Endothelial cell of umbilical vein (primary cell): ENCODE measurements around the gene ESPN. TPM values are rescaled to one million over a fixed set of nuclear protein-coding genes. Genes with fewer than 3 reads are reported as not detected.

ENCODE experiments used
- BruUV-seq: library from RNA; stranded (reverse); fragments of 400-500 nt; replicated peaks from 2 replicates; lab custom pipeline; 2021; lab: Mats Ljungman, UMichigan
- CTCF ChIA-PET: fragments of 300-600, 350-600 bp; sonication (Branson Sonifier 250); formaldehyde crosslinking; loops from one replicate; lab custom pipeline; 2021; ENCODE audit warnings: antibody characterized with exemption, inconsistent platforms; lab: Charles Lee
- POLR2A ChIA-PET: fragments of 300-600, 350-600 bp; sonication (Branson Sonifier 250); formaldehyde crosslinking; loops from one replicate; lab custom pipeline; 2021; ENCODE audit warnings: antibody characterized with exemption, inconsistent platforms; lab: Charles Lee
- DNase-seq: peaks from one replicate; pipeline ENCODE4 v3.0.0-alpha.2; 2011; ENCODE audit warnings: low read depth, low spot score
- FAIRE-seq: peaks from 2 replicates; lab custom pipeline; 2011; peaks lifted over from hg19 to GRCh38; lab: Jason Lieb, UNC
- H2AFZ ChIP-seq: 2 replicates; pipeline ENCODE4 v1.6.0; 2012; ENCODE audit warnings: low read depth, low read length, control low read depth, inconsistent platforms
- H3K27ac ChIP-seq: 2 replicates; pipeline ENCODE4 v1.5.1; 2011; ENCODE audit warnings: low read depth, mild to moderate bottlenecking, control low read depth, low read length, moderate library complexity; ENCODE audit not compliant: insufficient read depth
- H3K27me3 ChIP-seq, 2 experiments: 2 replicates each; pipeline versions ENCODE4 v1.6.0 to v1.6.1; 2011; ENCODE audit warnings: low read length in 2 of 2, mixed read lengths in 1 of 2; ENCODE audit not compliant: control insufficient read depth in 2 of 2, insufficient read depth in 2 of 2
- H3K36me3 ChIP-seq, 2 experiments: 2 replicates in 1 of 2; 3 replicates in 1 of 2; pipeline ENCODE4 v1.5.1; 2011; ENCODE audit warnings: low read length in 2 of 2, mild to moderate bottlenecking in 1 of 2, moderate library complexity in 1 of 2; ENCODE audit not compliant: control insufficient read depth in 2 of 2, insufficient read depth in 2 of 2; ENCODE audit errors: extremely low read depth in 1 of 2
- H3K4me1 ChIP-seq: 3 replicates; pipeline ENCODE4 v1.5.1; 2011; ENCODE audit warnings: mild to moderate bottlenecking, low read length; ENCODE audit not compliant: control insufficient read depth, insufficient read depth; ENCODE audit errors: extremely low read depth
- H3K4me2 ChIP-seq: 2 replicates; pipeline ENCODE4 v1.6.1; 2011; ENCODE audit warnings: low read length, control low read depth, mixed read lengths; ENCODE audit not compliant: insufficient read depth
- H3K4me3 ChIP-seq, 3 experiments: fragments of 200-600 bp in 1 of 3; sonication (generic), shearing (Covaris generic) in 1 of 3; replicated peaks in 1 of 3; 2 replicates each; pipeline ENCODE4 v1.5.1; 2011 to 2016; ENCODE audit warnings: control low read depth in 3 of 3, low read length in 3 of 3, mild to moderate bottlenecking in 2 of 3, inconsistent platforms in 1 of 3, low read depth in 1 of 3, moderate library complexity in 1 of 3; ENCODE audit not compliant: insufficient read depth in 1 of 3
- H3K79me2 ChIP-seq: 2 replicates; pipeline ENCODE4 v1.6.0; 2012; ENCODE audit warnings: low read length, inconsistent platforms; ENCODE audit not compliant: control insufficient read depth, insufficient read depth
- H3K9ac ChIP-seq: replicated peaks from 2 replicates; pipeline ENCODE3; 2011; ENCODE audit warnings: low read length, control low read depth; ENCODE audit not compliant: insufficient read depth; ENCODE audit errors: extremely low read depth
- H3K9me1 ChIP-seq: replicated peaks from 3 replicates; pipeline ENCODE4 v1.6.0; 2011; ENCODE audit warnings: mild to moderate bottlenecking, low read length; ENCODE audit not compliant: control insufficient read depth, insufficient read depth; ENCODE audit errors: extremely low read depth
- H3K9me3 ChIP-seq: replicated peaks from 2 replicates; pipeline ENCODE4 v1.5.1; 2012; ENCODE audit warnings: low read length, inconsistent platforms; ENCODE audit not compliant: control insufficient read depth, insufficient read depth
- H4K20me1 ChIP-seq: replicated peaks from 2 replicates; pipeline ENCODE3; 2011; ENCODE audit warnings: mild to moderate bottlenecking, low read length; ENCODE audit not compliant: control insufficient read depth, insufficient read depth; ENCODE audit errors: extremely low read depth
- CTCF ChIP-seq, 2 donors: IDR thresholded peaks; 1 replicate in 1 of 2; 2 replicates in 1 of 2; pipeline ENCODE4 v1.5.1; 2011; ENCODE audit warnings: low read length in 2 of 2, mild to moderate bottlenecking in 2 of 2, moderate library complexity in 2 of 2, control low read depth in 1 of 2, inconsistent platforms in 1 of 2, low read depth in 1 of 2; ENCODE audit not compliant: insufficient read depth in 1 of 2; ENCODE audit errors: extremely low read depth in 1 of 2
- EZH2 ChIP-seq: IDR thresholded peaks from 2 replicates; pipeline ENCODE4 v1.6.1; 2012; ENCODE audit warnings: borderline replicate concordance, low read depth, mild to moderate bottlenecking, moderate library complexity, low read length, inconsistent platforms; ENCODE audit not compliant: severe bottlenecking
- FOS ChIP-seq: IDR thresholded peaks from 2 replicates; pipeline ENCODE4 v1.6.1; 2011; ENCODE audit warnings: mild to moderate bottlenecking, low read length, moderate library complexity, borderline replicate concordance; ENCODE audit not compliant: insufficient read depth
- GATA2 ChIP-seq: IDR thresholded peaks from 2 replicates; pipeline ENCODE4 v1.7.0; 2011; ENCODE audit warnings: low read depth, mild to moderate bottlenecking, moderate library complexity, mixed read lengths, low read length; ENCODE audit not compliant: insufficient read length, insufficient read depth
- JUN ChIP-seq: IDR thresholded peaks from 2 replicates; pipeline ENCODE4 v1.6.1; 2011; ENCODE audit warnings: borderline replicate concordance, low read depth; ENCODE audit not compliant: insufficient read length, insufficient read depth
- MAX ChIP-seq: IDR thresholded peaks from 2 replicates; pipeline ENCODE4 v1.6.1; 2011; ENCODE audit not compliant: insufficient read depth, insufficient read length
- MYC ChIP-seq: IDR thresholded peaks from one replicate; pipeline ENCODE4 v1.6.1; 2011; ENCODE audit warnings: mild to moderate bottlenecking, low read depth, low read length
- POLR2A ChIP-seq: IDR thresholded peaks from 2 replicates; pipeline ENCODE4 v1.6.1; 2012; ENCODE audit warnings: low read depth, mild to moderate bottlenecking, control low read depth, low read length
- POLR2AphosphoS5 ChIP-seq: IDR thresholded peaks from 2 replicates; pipeline ENCODE4 v1.6.1; 2012; ENCODE audit warnings: low read depth, mild to moderate bottlenecking, control low read depth, low read length, moderate library complexity; ENCODE audit not compliant: insufficient read depth
- dilution Hi-C: fragments of 300-500 bp; cut with MboI; formaldehyde crosslinking; loops from one replicate; pipeline ENCODE4 v1.15.0; 2019; ENCODE audit warnings: low sequenced_read_pairs; ENCODE audit not compliant: extremely low pct_ligation_motif_present
- intact Hi-C: fragments of 100-400 bp; cut with micrococcal nuclease; formaldehyde crosslinking; loops from one replicate; pipeline ENCODE4 v1.10.0; 2022
- polyA plus RNA-seq, 4 experiments: library from polyadenylated mRNA; depleted of rRNA in 3 of 4; stranded (reverse) in 3 of 4; unstranded in 1 of 4; fragments of >200 nt; gene quantifications; 2 replicates each; pipeline versions ENCODE4 v1.2.1 to v1.2.3, GENCODE V29; 2011 to 2012; ENCODE audit warnings: missing spikeins in 1 of 4
- total RNA-seq: library from RNA; stranded (reverse); gene quantifications from 2 replicates; pipeline ENCODE4 v1.2.3, GENCODE V29; 2021

Gene ESPN
- total and polyA plus RNA-seq, 2 donors (not counting 3 experiments of a cell fraction or from before 2014, with no cell fraction given): 0.54 to 0.71 TPM

- Histone ChIP-seq H3K4me2 (no peak overlapping the region), H3K27me3 (no peaks in the 10 kb centered on the region), H3K9me3 (no peaks in the 10 kb centered on the region), H3K4me1 (peaks cover 12% of the 10 kb centered on the region), H4K20me1 (no peaks in the 10 kb centered on the region), H2AFZ (no peak overlapping the region), H3K27ac (no peak overlapping the region), H3K36me3 (no peaks in the 10 kb centered on the region), H3K9me1 (no peaks in the 10 kb centered on the region), H3K9ac (no peak overlapping the region), H3K79me2 (peaks cover 17% of the 10 kb centered on the region), H3K4me3 (no peak overlapping the region)
- ChIA-PET POLR2A (interaction anchor here (1.2 kb wide), 1 partner anchor 26 kb away, joined by 3 read pairs; no protein-coding TSS in a partner anchor), CTCF (interaction anchor here (0.9 to 5.9 kb wide), 12 partner anchors 9 to 139 kb away, joined by 3 to 27 read pairs (median 6); partner anchors contain the start of gene ACOT7)
- TF ChIP-seq JUN (no peak), MYC (no peak), GATA2 (no peak), MAX (no peak), POLR2A (no peak), POLR2AphosphoS5 (no peak), CTCF (IDR thresholded peaks at IDR 0.05; ENCODE audit: extremely low read depth in 1 of 2, insufficient read depth in 1 of 2, low read depth in 1 of 2, low read length in 2 of 2) (no peak), EZH2 (no peak), FOS (no peak)
- no TSS peak for BruUV-seq
- no peak for DNase-seq
- dilution Hi-C loops (no loop called here), intact Hi-C loops (loop anchor here (1.0 kb wide), 1 partner anchor 8 kb away; the partner anchor contains the start of gene ACOT7)
- no peak for FAIRE-seq
These were observed 39.6 kb upstream of the ESPN start for GRCh38 chr1:6384962-6385361.
